Activated CD4-positive, alpha-beta T cell treated with anti-CD3 and anti-CD28 coated beads, Interleukin-2, amount 10 ng/mL, durations not matched to agents 7 days and 5 days (primary cell): ENCODE measurements around the gene SLC14A1. TPM values are rescaled to one million over a fixed set of nuclear protein-coding genes. Genes with fewer than 3 reads are reported as not detected.

Experiments
- CTCF ChIA-PET: fragments of 350-600 bp; sonication (Branson Sonifier 250); formaldehyde crosslinking; loops from one replicate; lab custom pipeline; 2021; ENCODE audit warnings: antibody characterized with exemption; lab: Charles Lee
- POLR2A ChIA-PET: fragments of 350-600 bp; sonication (Branson Sonifier 250); formaldehyde crosslinking; loops from one replicate; lab custom pipeline; 2021; ENCODE audit warnings: antibody characterized with exemption; lab: Charles Lee
- DNase-seq: peaks from one replicate; pipeline ENCODE4 v3.0.0-alpha.2; 2020
- H3K27ac Mint-ChIP-seq: one replicate; pipeline ENCODE4 v1.8.0; 2021; ENCODE audit warnings: mild to moderate bottlenecking, moderate library complexity, mixed read lengths
- H3K27me3 Mint-ChIP-seq: one replicate; pipeline ENCODE4 v1.8.0; 2021; ENCODE audit warnings: mixed read lengths
- H3K36me3 Mint-ChIP-seq: one replicate; pipeline ENCODE4 v1.8.0; 2021; ENCODE audit warnings: low read depth, mixed read lengths
- H3K4me1 Mint-ChIP-seq: one replicate; pipeline ENCODE4 v1.8.0; 2021; ENCODE audit warnings: mixed read lengths
- H3K4me3 Mint-ChIP-seq: one replicate; pipeline ENCODE4 v1.8.0; 2021; ENCODE audit warnings: mild to moderate bottlenecking, moderate library complexity, mixed read lengths
- H3K9me3 Mint-ChIP-seq: one replicate; pipeline ENCODE4 v1.8.0; 2021; ENCODE audit warnings: mixed read lengths
- total RNA-seq, 2 experiments: library from RNA; stranded (reverse); gene quantifications; one replicate each; pipeline ENCODE4 v1.2.3, GENCODE V29; 2021

Gene SLC14A1
- total RNA-seq, 2 experiments from 2014 or later, result 7.3 to 8.7 TPM

DNA sequence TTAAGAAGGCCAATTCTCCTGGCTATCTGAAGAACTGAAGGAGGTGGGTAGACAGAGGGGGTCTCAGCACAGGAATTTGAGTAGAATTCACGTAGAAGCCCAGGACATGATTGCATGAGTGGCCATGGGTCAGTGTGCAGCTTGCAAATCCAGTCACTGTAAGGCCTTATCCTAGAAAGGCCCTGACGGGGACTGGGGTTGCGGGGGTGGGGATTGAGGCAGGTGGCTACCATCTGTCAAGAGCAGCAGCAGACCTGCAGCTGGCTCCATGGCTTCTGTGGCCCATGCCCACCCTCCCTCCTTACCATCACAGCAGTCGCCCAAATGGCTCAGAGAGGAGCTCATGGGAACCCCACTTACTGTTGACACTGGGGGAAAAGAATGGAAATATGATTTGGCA lies 34.6 kb upstream of the SLC14A1 start:
- POLR2A ChIA-PET, result no interaction called here
- Mint-ChIP-seq H3K4me3 (no peak overlapping the region), H3K27me3 (peaks cover 31% of the 10 kb centered on the region), H3K4me1 (peaks cover 61% of the 10 kb centered on the region), H3K36me3 (peaks cover 8% of the 10 kb centered on the region), H3K27ac (no peak overlapping the region), H3K9me3 (peaks cover 4% of the 10 kb centered on the region)
- CTCF ChIA-PET, result interaction anchor here (0.7 to 3.5 kb wide), 5 partner anchors 24 to 384 kb away, joined by 3 to 21 read pairs (median 3); no protein-coding TSS in a partner anchor
- no peak for DNase-seq

DNA sequence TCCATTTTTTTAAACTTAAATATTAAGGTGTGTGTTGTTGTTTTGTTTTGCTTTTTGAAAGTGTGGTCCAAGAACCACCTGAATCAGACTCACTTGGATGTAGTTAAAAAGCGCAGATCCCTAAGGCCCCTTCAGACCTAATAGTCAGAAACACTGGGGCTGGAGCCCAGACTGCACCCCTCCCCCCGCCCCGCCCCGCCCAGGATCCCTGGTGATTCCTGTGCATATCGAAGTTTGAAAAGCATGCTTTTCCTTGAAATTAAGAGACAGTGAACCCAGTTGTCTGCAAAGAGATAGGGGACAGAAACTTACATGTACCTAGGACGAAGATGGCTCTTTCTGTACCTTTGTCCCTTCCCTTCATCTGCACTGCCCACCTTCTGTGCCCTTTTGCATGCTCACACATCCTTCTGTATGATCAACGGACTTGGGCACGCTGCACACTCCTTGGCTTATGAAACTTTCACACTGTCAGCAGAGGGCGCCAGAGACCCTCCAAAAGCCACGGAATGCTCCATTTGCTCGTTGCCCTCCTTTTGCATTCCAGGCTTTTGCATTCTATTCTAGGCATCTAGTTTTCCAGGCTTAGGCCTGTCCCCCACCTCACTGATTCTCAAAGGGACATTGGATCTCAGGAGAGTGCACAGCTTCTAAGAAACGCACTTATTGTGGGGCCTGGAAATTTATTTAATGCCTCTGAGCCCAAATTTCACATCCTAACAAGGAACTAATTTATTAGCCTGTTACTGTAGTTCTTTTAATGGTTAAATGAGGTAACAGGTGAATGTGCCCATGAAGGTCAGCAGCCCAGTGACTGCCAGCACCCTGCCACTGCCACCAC lies 32.8 kb upstream of the SLC14A1 start:
- Mint-ChIP-seq H3K36me3 (peaks cover 8% of the 10 kb centered on the region), H3K9me3 (peaks cover 11% of the 10 kb centered on the region), H3K27me3 (peaks cover 30% of the 10 kb centered on the region), H3K4me1 (peaks cover 46% of the 10 kb centered on the region), H3K4me3 (no peak overlapping the region), H3K27ac (no peak overlapping the region)
- DNase-seq, result peak; percentile 81
- ChIA-PET CTCF (interaction anchor here (1.0 to 1.4 kb wide), 2 partner anchors 19 to 188 kb away, joined by 3 read pairs; no protein-coding TSS in a partner anchor), POLR2A (no interaction called here)

DNA sequence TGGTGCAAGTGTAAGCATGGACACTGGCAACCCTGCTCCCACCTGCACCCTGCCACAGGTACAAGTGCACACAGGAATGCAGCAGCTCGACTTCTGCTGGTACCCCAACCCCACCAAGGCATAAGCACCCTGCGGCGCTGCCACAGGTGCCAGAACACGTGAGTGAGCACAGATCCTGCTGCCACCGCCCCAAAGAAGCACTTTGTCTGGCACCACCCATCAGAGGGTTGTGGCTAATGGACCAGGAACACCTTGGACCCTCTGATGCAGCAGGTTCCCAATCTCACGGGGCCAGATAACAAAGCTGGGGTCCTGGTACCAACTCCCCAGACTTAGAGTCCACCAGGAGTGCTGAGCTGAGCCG lies 32.2 kb upstream of the SLC14A1 start:
- Mint-ChIP-seq H3K4me1 (peaks cover 40% of the 10 kb centered on the region), H3K36me3 (peaks cover 8% of the 10 kb centered on the region), H3K27ac (no peak overlapping the region), H3K9me3 (peaks cover 13% of the 10 kb centered on the region), H3K4me3 (no peak overlapping the region), H3K27me3 (peaks cover 32% of the 10 kb centered on the region)
- no peak for DNase-seq
- ChIA-PET CTCF (interaction anchor here (1.0 kb wide), 1 partner anchor 187 kb away, joined by 3 read pairs; no protein-coding TSS in a partner anchor), POLR2A (no interaction called here)

DNA sequence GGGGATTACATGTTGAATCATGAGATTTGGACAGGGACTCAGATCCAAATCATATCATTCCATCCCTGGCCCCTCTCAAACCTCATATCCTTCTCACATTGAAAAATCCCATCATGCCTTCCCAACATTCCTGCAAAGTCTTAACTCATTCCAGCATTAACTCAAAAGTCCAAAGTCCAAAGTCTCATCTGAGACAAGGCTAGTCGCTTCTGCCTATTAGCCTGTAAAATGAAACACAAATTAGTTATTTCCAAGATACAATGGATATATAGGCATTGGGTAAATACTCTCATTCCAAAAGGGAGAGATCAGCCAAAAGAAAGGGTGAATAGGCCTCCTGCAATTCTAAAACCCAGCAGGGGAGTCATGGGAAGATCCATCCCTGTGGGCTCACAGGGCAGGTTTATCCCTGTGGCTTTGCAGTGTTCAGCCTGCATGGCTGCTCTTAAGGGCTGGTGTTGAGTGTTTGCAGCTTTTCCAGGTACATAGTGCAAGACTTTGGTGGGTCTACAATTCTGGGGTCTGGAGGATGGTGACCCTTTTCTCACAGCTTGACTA lies 21.2 kb upstream of the SLC14A1 start:
- H3K27ac Mint-ChIP-seq, result no peak overlapping the region
- CTCF ChIA-PET, result interaction anchor here (0.9 kb wide), 1 partner anchor 22 kb away, joined by 3 read pairs; no protein-coding TSS in a partner anchor
- no peaks in the 10 kb centered on the region for H3K36me3 Mint-ChIP-seq
- no peak overlapping the region for H3K4me3 Mint-ChIP-seq
- H3K4me1 Mint-ChIP-seq, result no peaks in the 10 kb centered on the region
- peaks cover 2% of the 10 kb centered on the region for H3K27me3 Mint-ChIP-seq
- no peak for DNase-seq
- POLR2A ChIA-PET, result no interaction called here
- H3K9me3 Mint-ChIP-seq, result peaks cover 25% of the 10 kb centered on the region

DNA sequence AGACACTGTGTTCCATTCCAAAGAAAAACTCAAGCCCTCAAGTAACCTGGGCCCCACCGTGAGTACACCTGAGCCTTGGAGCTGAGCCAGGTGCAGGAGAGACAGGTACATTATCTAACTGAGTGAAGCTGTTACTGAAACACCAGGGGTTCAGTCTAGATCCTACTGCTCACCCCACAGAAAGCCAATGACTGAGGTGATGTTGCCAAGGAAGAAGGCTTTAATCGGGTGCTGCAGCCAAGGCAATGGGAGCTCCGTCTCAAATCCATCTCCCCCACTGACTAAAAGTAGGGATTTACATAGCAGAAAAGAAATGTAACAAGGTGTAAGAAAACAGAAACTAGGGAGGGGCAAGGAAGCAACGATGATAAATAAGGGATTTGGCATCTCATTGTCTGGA lies 15.2 kb upstream of the SLC14A1 start:
- H3K9me3 Mint-ChIP-seq, result peaks cover 35% of the 10 kb centered on the region
- H3K36me3 Mint-ChIP-seq, result peaks cover 7% of the 10 kb centered on the region
- no peaks in the 10 kb centered on the region for H3K4me1 Mint-ChIP-seq
- ChIA-PET CTCF (interaction anchor here (1.3 to 1.6 kb wide), 3 partner anchors 45 to 171 kb away, joined by 3 to 5 read pairs (median 3); no protein-coding TSS in a partner anchor), POLR2A (no interaction called here)
- H3K27me3 Mint-ChIP-seq, result no peaks in the 10 kb centered on the region
- no peak overlapping the region for H3K27ac Mint-ChIP-seq
- H3K4me3 Mint-ChIP-seq, result no peak overlapping the region
- DNase-seq, result no peak

DNA sequence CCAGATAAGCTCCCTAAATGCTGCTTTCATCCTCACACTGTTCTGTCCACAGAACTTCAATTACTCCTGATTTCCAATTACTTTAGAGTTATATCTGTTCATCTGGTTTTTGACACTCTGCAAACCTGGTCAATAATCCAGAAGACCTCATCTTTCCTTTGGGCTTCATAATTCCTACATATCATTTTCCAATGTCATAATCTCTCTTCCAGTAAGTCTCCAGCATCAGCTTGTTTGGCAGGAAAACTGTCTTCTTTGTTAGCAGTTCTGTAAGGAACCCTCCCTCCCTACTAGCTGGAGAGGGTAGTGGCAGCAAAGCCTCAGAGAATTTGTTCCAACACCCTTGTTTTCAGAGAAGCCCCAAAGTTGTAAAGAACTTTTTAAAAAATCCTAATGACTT lies 11.9 kb upstream of the SLC14A1 start:
- no peaks in the 10 kb centered on the region for H3K4me1 Mint-ChIP-seq
- H3K4me3 Mint-ChIP-seq, result no peak overlapping the region
- peaks cover 21% of the 10 kb centered on the region for H3K9me3 Mint-ChIP-seq
- ChIA-PET POLR2A (no interaction called here), CTCF (interaction anchor here (0.6 kb wide), 1 partner anchor 46 kb away, joined by 3 read pairs; no protein-coding TSS in a partner anchor)
- H3K27me3 Mint-ChIP-seq, result peaks cover 4% of the 10 kb centered on the region
- H3K27ac Mint-ChIP-seq, result no peak overlapping the region
- H3K36me3 Mint-ChIP-seq, result peaks cover 7% of the 10 kb centered on the region
- no peak for DNase-seq

DNA sequence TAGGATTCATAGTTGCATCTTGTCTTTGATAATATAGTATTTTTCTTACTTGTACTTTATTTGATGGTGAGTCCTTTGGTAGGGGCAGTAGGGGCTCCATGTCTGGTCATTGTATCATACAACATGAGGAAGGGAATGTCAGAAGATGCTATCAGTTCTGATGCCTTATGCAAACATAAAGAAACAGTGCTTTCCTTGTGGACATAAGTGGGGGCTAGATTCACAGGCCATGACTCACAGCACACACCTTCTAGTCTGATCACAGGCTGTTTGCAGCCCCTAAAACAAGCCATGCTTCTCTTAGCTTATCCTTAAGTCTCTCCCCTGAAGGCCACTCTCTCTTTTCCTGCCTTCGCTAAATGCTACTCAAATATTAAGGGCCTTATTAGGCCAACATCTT lies 10.7 kb upstream of the SLC14A1 start:
- H3K9me3 Mint-ChIP-seq, result peaks cover 16% of the 10 kb centered on the region
- peaks cover 4% of the 10 kb centered on the region for H3K27me3 Mint-ChIP-seq
- H3K4me3 Mint-ChIP-seq, result no peak overlapping the region
- POLR2A ChIA-PET, result no interaction called here
- H3K27ac Mint-ChIP-seq, result no peak overlapping the region
- no peaks in the 10 kb centered on the region for H3K4me1 Mint-ChIP-seq
- CTCF ChIA-PET, result no interaction called here
- no peak for DNase-seq
- H3K36me3 Mint-ChIP-seq, result peaks cover 6% of the 10 kb centered on the region

DNA sequence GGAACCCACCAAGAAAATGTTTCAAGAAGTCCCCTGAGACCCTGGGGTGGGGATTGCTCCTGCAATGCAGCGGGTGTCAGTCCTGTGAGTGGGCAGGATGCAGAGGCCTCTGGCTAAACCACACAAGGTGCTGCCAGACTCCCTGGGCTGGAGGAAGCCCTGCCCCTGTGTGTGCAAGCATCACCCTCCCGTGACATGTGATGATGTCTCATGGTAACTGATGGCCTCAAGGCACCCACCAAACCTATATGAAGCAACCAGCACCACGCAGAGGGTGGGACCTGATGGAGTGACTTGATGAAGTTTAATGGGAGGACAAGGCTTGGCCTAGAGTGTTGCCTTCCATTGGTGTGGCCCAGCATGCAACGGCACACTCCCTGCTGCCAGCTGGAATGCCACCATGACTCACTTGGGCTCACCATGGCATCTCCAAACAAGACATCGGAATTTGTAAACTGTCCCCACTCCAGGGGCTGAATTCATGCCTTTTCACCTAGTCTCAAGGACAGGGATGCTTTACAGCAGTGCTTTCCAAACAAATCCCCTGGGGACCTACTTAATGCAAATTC lies 8.7 kb upstream of the SLC14A1 start:
- no peak for DNase-seq
- ChIA-PET CTCF (no interaction called here), POLR2A (no interaction called here)
- Mint-ChIP-seq H3K27me3 (peaks cover 4% of the 10 kb centered on the region), H3K4me1 (no peaks in the 10 kb centered on the region), H3K4me3 (no peak overlapping the region), H3K36me3 (no peaks in the 10 kb centered on the region), H3K27ac (no peak overlapping the region), H3K9me3 (peaks cover 2% of the 10 kb centered on the region)

DNA sequence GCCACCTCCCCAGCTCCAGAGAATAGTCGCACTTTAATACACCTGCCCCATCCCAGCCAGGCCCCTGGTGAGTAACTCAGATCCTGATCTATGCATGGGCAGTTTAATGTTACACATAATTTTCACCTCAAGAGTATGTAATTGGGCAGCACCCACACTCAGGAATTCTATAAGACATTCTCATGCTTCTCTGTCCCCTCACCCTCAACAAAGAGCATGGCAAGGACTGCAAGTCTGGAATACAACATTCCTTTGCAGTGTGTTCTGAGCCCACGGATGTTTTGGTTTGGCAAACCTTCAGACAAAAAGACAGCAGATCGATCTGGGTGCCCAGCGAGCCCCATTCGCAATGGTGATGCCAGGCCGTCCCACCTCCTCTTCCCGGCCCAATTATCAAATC lies 4.9 kb upstream of the SLC14A1 start:
- H3K36me3 Mint-ChIP-seq, result no peaks in the 10 kb centered on the region
- ChIA-PET CTCF (no interaction called here), POLR2A (no interaction called here)
- H3K27me3 Mint-ChIP-seq, result peaks cover 10% of the 10 kb centered on the region
- peaks cover under 1% of the 10 kb centered on the region for H3K4me1 Mint-ChIP-seq
- DNase-seq, result no peak
- no peak overlapping the region for H3K27ac Mint-ChIP-seq
- H3K9me3 Mint-ChIP-seq, result no peaks in the 10 kb centered on the region
- H3K4me3 Mint-ChIP-seq, result no peak overlapping the region

DNA sequence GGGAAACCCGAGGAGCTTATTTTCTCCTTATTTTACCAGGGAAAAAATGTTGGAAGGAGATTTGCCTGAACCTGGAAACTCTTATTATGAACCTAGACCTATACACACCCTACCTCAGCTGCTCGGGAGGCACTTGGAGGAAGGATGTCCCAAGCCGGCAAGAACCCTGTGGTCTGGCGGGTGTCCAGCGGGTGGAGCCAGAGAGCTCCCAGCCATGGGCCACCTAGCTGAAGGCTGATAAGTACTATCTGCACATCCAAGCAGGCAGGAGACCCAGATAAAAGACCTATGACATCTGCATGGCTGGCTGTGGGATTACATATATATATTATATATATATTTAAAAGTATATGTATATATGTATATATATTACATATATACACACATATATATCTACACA lies 1.1 kb upstream of the SLC14A1 start:
- H3K4me3 Mint-ChIP-seq, result no peak overlapping the region
- H3K27ac Mint-ChIP-seq, result no peak overlapping the region
- POLR2A ChIA-PET, result interaction anchor here (1.0 kb wide), 1 partner anchor 157 kb away, joined by 3 read pairs; no protein-coding TSS in a partner anchor
- H3K9me3 Mint-ChIP-seq, result no peaks in the 10 kb centered on the region
- peak; percentile 74 for DNase-seq
- peaks cover 5% of the 10 kb centered on the region for H3K4me1 Mint-ChIP-seq
- CTCF ChIA-PET, result interaction anchor here (0.6 to 2.0 kb wide), 17 partner anchors 16 to 345 kb away, joined by 3 to 8 read pairs (median 3); no protein-coding TSS in a partner anchor
- H3K36me3 Mint-ChIP-seq, result no peaks in the 10 kb centered on the region
- H3K27me3 Mint-ChIP-seq, result peaks cover 6% of the 10 kb centered on the region

DNA sequence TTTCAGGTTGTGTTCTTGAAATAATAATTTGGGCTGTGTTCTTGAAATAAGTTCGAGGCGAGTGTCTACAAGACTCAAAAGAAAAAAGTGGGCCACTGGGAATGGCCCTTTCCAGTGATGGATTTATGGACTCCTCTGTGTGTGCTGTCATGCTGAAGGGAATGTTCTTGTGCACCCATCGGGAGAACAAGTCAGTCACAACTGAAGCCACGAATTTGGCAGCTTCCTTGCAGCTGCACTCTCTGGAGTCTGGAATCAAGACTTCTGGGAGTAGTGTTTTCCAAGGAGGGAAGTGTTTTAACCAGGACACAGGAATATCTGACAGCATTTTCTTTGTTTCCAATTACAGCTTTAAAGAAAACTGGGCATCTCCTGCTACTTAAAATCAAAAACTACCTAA lies 620 bp downstream of the SLC14A1 start:
- Mint-ChIP-seq H3K9me3 (no peaks in the 10 kb centered on the region), H3K4me1 (peaks cover 5% of the 10 kb centered on the region), H3K27ac (no peak overlapping the region), H3K4me3 (no peak overlapping the region), H3K36me3 (no peaks in the 10 kb centered on the region), H3K27me3 (peaks cover 6% of the 10 kb centered on the region)
- DNase-seq, result no peak
- ChIA-PET CTCF (interaction anchor here (0.6 to 2.0 kb wide), 4 partner anchors 11 to 156 kb away, joined by 3 to 4 read pairs (median 3); no protein-coding TSS in a partner anchor), POLR2A (no interaction called here)

DNA sequence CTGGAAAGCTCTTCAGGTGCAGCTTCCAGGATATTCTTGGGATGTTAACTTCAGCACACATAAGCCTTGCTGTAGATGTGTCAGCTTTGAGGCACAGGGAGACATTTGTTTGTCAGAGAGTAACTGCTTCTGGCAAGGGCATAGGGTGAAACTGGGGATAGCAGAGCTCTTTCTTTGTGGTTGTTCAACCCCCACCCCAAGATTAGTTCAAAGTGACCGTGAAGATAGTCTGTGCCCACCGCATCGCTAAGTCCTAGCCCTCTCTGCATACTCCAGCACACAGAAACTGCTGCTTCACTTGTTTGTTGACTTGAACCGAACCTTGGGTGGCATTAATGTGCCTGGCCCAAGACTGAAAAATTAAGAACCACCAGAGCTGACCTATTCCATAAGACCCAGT lies 1.4 kb downstream of the SLC14A1 start:
- ChIA-PET POLR2A (no interaction called here), CTCF (interaction anchor here (0.6 to 2.0 kb wide), 4 partner anchors 11 to 155 kb away, joined by 3 to 4 read pairs (median 3); no protein-coding TSS in a partner anchor)
- peaks cover 5% of the 10 kb centered on the region for H3K4me1 Mint-ChIP-seq
- no peaks in the 10 kb centered on the region for H3K36me3 Mint-ChIP-seq
- H3K27me3 Mint-ChIP-seq, result peaks cover 6% of the 10 kb centered on the region
- no peaks in the 10 kb centered on the region for H3K9me3 Mint-ChIP-seq
- no peak overlapping the region for H3K4me3 Mint-ChIP-seq
- no peak overlapping the region for H3K27ac Mint-ChIP-seq
- no peak for DNase-seq
